ENCODE results near the gene HECTD1.
"Not testable (repeated sequence)": the region's sequence is repeated elsewhere in the genome, so short reads cannot be mapped to it uniquely, and the experiment has no call there.

HECTD1 gene

GRCh38 chr14:31090883-31091764 is 116.5 kb downstream of the HECTD1 start:
- no peak for DNase-seq

GRCh38 chr14:31086466-31086865 is 121.1 kb downstream of the HECTD1 start:
- not testable (repeated sequence) for DNase-seq

DNA sequence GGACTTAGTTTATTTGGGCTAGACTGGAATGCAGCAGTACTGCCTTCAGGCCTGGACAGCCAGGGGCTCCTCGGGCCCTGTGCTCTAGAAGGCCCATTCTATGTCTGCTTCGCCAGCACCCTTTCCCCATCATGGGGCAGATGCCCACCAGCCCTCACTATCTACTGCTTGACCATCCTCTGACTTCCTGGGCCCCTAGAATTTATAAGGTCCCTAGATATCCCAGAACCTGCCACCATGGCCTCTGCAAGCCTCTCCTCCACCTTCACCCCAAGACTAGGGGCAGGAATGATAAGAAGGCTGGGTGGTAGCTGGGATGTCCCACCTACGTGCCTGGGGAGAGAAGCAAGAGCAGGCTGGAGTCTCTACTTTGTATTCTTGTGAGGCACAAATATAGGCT is 122.6 kb downstream of the HECTD1 start:
- no peak for DNase-seq

DNA sequence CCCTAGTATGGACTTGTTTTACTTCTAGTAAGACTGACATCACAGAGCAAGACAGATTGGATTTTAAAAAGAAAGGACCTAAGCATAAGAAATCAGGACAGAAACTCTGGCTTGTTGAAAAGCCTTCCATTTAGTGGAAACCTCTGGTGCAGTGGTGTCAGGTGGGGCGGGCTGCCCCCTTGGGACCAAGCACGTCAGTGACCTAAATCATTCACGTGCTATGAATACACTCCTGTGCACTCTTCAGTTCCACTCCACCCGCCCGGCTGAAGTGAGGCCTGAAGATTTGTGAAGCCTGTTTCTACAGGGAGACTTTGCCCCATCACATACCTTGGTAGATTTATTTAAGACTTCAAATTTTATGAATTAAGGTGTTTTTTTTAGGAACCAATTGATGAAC is 123.2 kb downstream of the HECTD1 start:
- no peak for DNase-seq

DNA sequence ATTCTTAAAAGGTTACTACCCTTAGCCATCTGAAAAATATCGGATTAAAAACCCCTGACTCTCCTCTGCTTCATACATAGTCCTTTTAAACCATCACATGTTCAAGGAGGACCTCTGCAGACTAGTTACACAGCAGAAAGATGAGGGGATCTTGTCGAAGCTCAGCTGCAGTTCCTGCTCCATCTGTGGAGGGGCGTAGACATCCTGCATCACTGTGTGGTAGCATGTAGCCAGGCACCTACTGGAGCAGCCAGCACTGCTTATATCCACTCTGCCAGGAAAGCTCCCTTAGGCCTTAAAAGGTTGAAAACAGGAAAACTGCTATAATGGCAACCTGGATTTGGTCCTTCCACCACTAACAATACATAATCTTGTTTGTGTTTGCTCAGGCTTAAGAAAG is 123.8 kb downstream of the HECTD1 start:
- DNase-seq: no peak

DNA sequence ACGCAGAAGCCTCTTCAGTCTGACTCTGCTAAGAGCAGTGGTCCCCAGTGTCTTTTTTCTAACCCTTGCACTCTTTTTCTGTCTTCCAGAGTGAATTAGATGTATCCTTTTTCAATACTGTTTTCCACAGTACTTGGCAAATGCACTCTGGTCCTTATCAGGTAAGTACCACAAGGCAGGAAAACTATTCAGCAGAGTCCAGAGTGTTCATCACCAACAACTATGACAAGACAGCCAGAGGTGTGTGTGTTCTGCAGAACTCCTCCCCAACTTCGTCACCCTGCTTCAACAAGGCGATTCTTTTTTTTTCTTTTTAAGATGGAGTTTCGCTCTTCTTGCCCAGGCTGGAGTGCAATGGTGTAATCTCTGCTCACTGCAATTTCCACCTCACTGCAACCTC is 127.1 kb downstream of the HECTD1 start:
- no peak for DNase-seq

DNA sequence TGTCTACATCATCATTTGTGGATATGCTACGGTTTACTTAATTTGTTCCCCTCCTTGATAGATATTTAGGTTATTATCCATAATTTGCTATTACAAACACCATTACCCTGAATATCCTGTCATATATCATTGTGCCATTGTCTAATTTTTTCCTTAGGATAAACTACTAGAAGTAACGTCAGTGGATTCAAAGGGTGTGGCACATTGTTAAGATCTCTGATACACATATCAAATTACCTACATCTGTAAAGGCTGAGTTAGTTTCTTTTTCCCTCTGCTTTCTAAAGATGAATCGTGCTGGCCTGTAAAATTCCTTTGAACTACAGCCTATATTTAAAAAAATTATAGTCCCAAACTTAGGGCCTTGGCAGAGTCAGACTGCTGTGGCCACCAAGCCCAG is 127.5 kb downstream of the HECTD1 start:
- DNase-seq: no peak

DNA sequence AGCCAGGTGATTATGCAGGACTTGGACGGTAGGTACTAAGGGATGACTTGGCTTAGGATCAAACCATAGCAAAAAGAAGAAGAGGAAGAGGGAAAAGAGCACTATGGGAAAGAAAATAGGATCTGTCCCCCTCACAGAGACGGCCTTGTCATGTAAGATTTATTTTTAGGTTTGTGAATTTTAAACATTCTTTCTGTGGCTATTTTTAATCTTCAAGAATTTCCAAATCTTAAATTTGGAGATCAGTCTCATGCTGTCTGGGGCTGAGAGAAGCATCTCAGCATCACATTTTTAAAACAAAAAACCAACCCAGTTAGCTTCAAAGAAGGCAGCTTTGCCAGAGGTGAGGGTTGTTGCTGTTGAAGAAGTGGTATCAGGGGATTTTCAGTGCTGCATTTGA is 128.8 kb downstream of the HECTD1 start:
- DNase-seq: no peak

- DNase-seq: no peak
Observed at GRCh38 chr14:31075144-31075543, 132.4 kb downstream of the HECTD1 start.

GRCh38 chr14:31071151-31071550 is 136.4 kb downstream of the HECTD1 start:
- no peak for DNase-seq

DNA sequence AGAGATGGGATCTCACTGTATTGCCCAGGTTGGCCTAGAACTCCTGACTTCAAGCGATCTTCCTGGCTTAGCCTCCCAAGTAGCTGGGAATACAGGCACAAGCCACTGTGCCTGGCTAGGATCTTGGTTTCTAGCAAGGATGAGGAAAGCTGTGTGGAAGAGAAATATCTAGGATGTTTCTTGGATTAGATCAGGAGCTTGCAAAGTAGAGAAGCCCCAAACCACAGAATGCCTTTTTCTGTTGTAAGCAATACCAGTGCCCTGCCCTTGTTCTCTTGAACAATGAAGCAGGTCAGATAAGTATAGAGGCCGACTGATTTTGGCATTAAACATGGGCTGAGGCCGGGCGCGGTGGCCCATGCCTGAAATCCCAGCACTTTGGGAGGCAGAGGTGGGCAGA is 137.2 kb downstream of the HECTD1 start:
- DNase-seq: no peak

GRCh38 chr14:31069343-31069742 is 138.2 kb downstream of the HECTD1 start:
- no peak for DNase-seq

- DNase-seq: no peak
Observed at GRCh38 chr14:31068235-31068634, 139.4 kb downstream of the HECTD1 start.

GRCh38 chr14:31062908-31063307 is 144.7 kb downstream of the HECTD1 start:
- DNase-seq: not testable (repeated sequence)

DNA sequence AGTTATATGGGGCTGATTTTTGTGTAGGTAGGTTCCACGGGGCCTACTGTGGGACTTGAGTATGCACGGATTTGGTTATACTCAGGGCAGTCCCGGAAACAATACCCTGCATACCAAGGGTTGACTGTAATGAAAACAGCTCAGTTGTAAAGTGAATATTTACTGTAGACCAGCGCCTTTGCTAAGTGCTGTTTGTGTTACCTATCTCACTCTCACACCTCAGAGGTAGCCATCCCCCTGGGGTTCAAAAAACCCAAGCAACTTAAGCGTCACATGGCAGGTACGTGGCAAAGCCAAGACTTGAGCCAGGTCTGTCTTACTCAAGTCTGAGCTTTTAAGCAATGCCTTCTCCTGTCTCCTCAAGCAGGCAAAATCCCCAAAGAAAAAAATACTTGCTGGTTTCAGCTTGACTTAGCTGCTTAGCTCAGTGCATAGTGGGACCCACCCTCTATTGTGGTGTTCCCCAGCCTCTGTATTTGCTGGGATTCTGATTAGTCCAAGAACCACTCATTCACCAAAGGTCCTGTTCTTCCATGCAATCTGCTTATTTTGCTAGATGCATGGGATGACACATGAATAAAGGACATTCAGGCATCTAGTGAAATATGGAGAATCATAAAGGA is 147.2 kb downstream of the HECTD1 start:
- no peak for DNase-seq

- no peak for DNase-seq
Observed at GRCh38 chr14:31059152-31059924, 148.3 kb downstream of the HECTD1 start.

- DNase-seq: no peak
Observed at GRCh38 chr14:31057701-31058364, 149.8 kb downstream of the HECTD1 start.

DNA sequence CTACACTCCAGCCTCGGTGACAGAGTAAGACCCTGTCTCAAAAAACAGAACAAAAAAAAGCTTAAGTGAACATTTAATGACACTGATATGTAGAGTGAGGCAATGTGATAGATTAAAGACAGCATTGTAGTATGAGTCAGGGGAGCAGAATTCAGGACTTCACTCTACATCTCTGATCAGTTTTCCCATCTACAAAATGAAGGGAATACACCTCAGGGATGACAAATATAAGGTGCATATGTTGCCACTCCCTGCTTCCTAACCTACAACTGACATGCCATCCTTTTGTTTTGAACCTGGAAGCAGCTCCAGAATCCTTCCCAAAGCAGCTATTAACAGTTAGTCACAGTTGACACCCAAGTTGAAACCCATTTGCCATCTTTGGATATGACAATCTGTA is 150.6 kb downstream of the HECTD1 start:
- no peak for DNase-seq

- not testable (repeated sequence) for DNase-seq
Observed at GRCh38 chr14:31052905-31053586, 154.5 kb downstream of the HECTD1 start.

DNA sequence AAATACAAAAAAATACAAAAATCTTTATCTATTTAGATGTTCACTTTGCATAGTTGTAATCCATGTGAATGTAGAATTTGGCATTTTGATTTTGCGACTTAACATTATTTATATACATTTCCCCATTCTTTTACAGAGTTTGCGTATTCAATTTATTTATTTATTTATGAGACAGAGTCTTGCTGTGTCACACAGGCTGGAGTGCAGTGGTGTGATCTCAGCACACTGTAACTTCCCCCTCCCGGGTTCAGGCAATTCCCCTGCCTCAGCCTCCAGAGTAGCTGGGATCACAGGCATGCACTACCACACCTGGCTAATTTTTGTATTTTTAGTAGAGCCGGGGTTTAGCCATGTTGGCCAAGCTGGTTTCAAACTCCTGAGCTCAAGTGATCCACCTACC is 156.1 kb downstream of the HECTD1 start:
- DNase-seq: no peak

GRCh38 chr14:31051023-31051422 is 156.6 kb downstream of the HECTD1 start:
- no peak for DNase-seq

Data from NK-92 treated with Interleukin-12 subunit alpha and Interleukin-12 subunit beta, amount 100 ng/mL, for 24 hours (cell line).